Stomach (tissue), 9 donors: ENCODE data around the gene DCLK1. TPM values are rescaled to one million over a fixed set of nuclear protein-coding genes. Genes with fewer than 3 reads are reported as not detected.

Experiments
- DNase-seq, 2 donors: peaks; one replicate each; pipeline versions ENCODE4 v3.0.0 to v3.0.0-alpha.2; 2013 to 2019
- H3K27ac ChIP-seq, 5 donors: fragments of 200-600 bp in 4 of 5; sonication (generic) in 4 of 5; one replicate each; pipeline ENCODE4 v1.5.1; 2013 to 2019; ENCODE audit warnings: mild to moderate bottlenecking in 1 of 5, moderate library complexity in 1 of 5
- H3K27me3 ChIP-seq, 3 donors: fragments of 200-600 bp; sonication (generic); one replicate each; pipeline ENCODE4 v1.5.1; 2017 to 2019; ENCODE audit warnings: mixed run types in 1 of 3
- H3K36me3 ChIP-seq, 4 donors: fragments of 200-600 bp; sonication (generic); 1 replicate in 3 of 4; 2 replicates in 1 of 4; pipeline ENCODE4 v1.5.1; 2016 to 2019
- H3K4me1 ChIP-seq, 4 donors: fragments of 200-600 bp; sonication (generic); one replicate each; pipeline ENCODE4 v1.5.1; 2016 to 2019
- H3K4me3 ChIP-seq, 4 donors: fragments of 200-600 bp; sonication (generic) in 3 of 4; one replicate each; pipeline ENCODE4 v1.5.1; 2016 to 2019; ENCODE audit warnings: mild to moderate bottlenecking in 1 of 4
- H3K9me3 ChIP-seq, 4 donors: fragments of 200-600 bp; sonication (generic); one replicate each; pipeline ENCODE4 v1.5.1; 2016 to 2019
- EP300 ChIP-seq: sonication (generic); formaldehyde crosslinking; IDR thresholded peaks from one replicate; pipeline ENCODE4 v1.6.1; 2017; ENCODE audit warnings: antibody characterized with exemption
- POLR2A ChIP-seq, 4 donors: fragments of 450-650 bp; IDR thresholded peaks; one replicate each; pipeline ENCODE4 v1.6.1; 2016; ENCODE audit warnings: antibody characterized with exemption in 4 of 4, control low read depth in 2 of 4, mild to moderate bottlenecking in 1 of 4, moderate library complexity in 1 of 4
- POLR2AphosphoS5 ChIP-seq, 3 donors: sonication (generic); formaldehyde crosslinking; IDR thresholded peaks; one replicate each; pipeline ENCODE4 v1.6.1; 2016; ENCODE audit warnings: antibody characterized with exemption in 3 of 3
- WGBS, 5 donors: extraction: QIAGEN DNeasy Blood & Tissue Kit in 3 of 5; methylation state at CpG; one replicate each; pipeline versions ENCODE4 v1.1.5 to v1.1.7; 2013 to 2018; 5-methylcytosine and 5-hydroxymethylcytosine counted together
- intact Hi-C: fragments of 100-400 bp; cut with DNase I; formaldehyde crosslinking; loops from one replicate; pipeline ENCODE4 v1.15.1; 2023; ENCODE audit warnings: low total_unique reads
- polyA plus RNA-seq, 3 donors: library from polyadenylated mRNA; stranded (reverse); fragments of 200-250 nt; gene quantifications; one replicate each; pipeline ENCODE4 v1.2.3, GENCODE V29; 2013
- total RNA-seq, 5 donors: library from RNA; depleted of rRNA; stranded (reverse); fragments of >200 nt; gene quantifications; one replicate each; pipeline versions ENCODE4 v1.1.0 to v1.2.3, GENCODE V29; 2014 to 2016
- TF ChIP-seq, protein P1 (sequence below), 7 experiments: fragments of 450-650 bp in 4 of 7; fragments of 200-600 bp in 3 of 7; sonication (generic) in 3 of 7; IDR thresholded peaks; one replicate each; pipeline ENCODE4 v1.5.1; 2016 to 2019; ENCODE audit warnings: antibody characterized with exemption in 7 of 7, control low read depth in 2 of 7, mild to moderate bottlenecking in 1 of 7
- donor health status: healthy with polysubstance abuse.
- donor health status: Bipolar disorder and iron deficiency.
- donor health status: healthy.

The DCLK1 gene
- total and polyA plus RNA-seq, 8 donors = 0.68 to 36.7 (median 4.1) TPM

DNA sequence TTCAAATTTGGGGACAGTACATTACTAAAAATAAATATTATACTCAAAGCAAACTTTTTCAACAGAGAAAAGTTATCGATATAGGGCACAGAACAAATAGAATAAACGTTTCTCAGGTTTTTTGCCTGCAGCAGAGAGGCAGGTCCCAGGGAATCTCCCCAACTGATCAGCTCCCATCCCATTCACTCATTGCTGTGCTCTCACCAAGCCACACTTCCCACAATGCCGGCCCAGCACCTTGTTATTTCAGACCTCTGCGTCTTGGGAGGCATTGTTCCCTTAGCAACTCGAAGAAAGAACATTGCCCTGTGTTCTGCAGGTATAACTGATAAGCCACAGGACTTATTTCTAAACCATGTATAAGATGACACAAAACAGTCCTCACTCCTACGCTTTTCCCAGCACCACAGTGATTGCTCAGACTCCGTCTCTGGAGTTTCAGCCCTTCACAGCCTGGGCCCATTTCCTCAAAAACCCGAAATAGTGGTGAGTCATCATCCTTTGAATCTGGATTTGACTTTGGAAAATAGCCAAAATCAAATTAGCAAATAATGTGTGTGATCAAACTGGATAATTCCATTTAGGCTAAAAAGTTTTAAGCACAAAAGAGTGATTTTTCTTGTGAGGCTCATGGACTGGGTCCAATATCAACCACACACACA lies 100.4 kb downstream of the DCLK1 start:
- H3K4me3 ChIP-seq = no peak overlapping the region
- H3K27me3 ChIP-seq = no peaks in the 10 kb centered on the region
- WGBS, 5 donors = 26 to 44% (median 40%) methylated on average over 8 of the region's 8 CpGs
- TF ChIP-seq POLR2AphosphoS5 (IDR thresholded peaks at IDR 0.05) (peak in 1 of 3 donors; percentile 30), EP300 (no peak)
- no peaks in the 10 kb centered on the region for H3K36me3 ChIP-seq
- H3K4me1 ChIP-seq = peaks cover 5 to 25% (median 8%) of the 10 kb centered on the region in 4 donors
- peak in 1 of 2 donors; percentile 76 for DNase-seq
- intact Hi-C loops = no loop called here
- H3K9me3 ChIP-seq = no peaks in the 10 kb centered on the region
- H3K27ac ChIP-seq = peak overlapping the region in 2 of 5 donors; percentile 19 to 29

DNA sequence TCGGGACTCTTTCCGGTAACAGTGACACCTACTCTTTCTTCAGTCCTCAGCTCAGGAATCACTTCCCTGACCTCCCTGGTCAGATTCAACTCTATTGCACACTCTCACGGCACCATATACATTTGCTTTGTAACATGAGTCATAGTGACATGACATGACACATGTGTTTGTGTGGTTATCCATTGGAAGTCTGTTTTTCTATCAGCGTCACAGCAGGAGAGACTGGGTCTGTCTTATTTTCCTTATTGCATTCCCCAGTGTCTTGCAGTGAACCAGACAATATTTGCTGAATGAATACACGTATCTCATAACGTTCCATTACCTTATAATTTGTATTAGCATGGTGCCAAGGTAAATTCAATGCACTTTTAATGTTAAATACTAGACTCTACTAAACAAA lies 102.0 kb downstream of the DCLK1 start:
- intact Hi-C loops = no loop called here
- TF ChIP-seq POLR2AphosphoS5 (IDR thresholded peaks at IDR 0.05) (no peak), EP300 (no peak), POLR2A (IDR thresholded peaks at IDR 0.05) (no peak)
- no peaks in the 10 kb centered on the region for H3K9me3 ChIP-seq
- peaks cover 5 to 25% (median 8%) of the 10 kb centered on the region in 4 donors for H3K4me1 ChIP-seq
- WGBS, 5 donors = 40 to 64% (median 53%) methylated on average over 6 of the region's 6 CpGs
- H3K27me3 ChIP-seq = no peaks in the 10 kb centered on the region
- DNase-seq = no peak
- H3K27ac ChIP-seq = no peak overlapping the region
- no peak overlapping the region for H3K4me3 ChIP-seq
- no peaks in the 10 kb centered on the region for H3K36me3 ChIP-seq

DNA sequence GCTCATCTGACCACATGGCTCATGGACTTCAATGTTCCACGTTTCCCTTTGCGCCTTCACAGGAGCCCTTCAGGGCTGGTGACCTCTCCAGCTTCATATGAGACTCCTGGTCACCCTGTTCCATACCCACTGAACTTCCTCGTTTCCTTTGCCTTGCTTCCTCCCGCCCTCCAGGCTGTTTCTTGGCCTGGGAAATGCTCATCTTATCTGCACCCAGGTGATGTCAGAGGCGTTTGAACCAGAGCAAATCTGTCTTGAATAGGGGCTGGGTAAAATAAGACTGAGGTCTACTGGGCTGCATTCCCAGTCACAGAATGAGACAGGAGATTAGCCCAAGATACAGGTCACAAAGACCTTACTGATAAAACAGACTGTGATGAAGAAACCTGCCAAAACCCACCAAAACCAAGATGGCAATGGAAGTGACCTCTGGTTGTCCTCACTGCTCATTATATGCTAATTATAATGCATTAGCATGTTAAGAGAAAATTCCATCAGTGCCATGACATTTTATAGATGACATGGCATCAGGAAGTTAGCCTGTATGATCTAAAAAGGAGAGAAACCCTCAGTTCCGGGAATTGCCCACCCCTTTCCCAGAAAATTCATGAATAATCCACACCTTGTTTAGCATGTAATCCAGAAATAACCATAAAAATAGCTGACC lies 102.7 kb downstream of the DCLK1 start:
- Histone ChIP-seq H3K27ac (no peak overlapping the region), H3K4me3 (no peak overlapping the region), H3K4me1 (peaks cover 5 to 25% (median 8%) of the 10 kb centered on the region in 4 donors), H3K27me3 (no peaks in the 10 kb centered on the region), H3K9me3 (no peaks in the 10 kb centered on the region), H3K36me3 (no peaks in the 10 kb centered on the region)
- no peak for DNase-seq
- intact Hi-C loops = no loop called here
- 44 to 72% (median 59%) methylated on average over 6 of the region's 6 CpGs for WGBS, 5 donors
- TF ChIP-seq POLR2AphosphoS5 (IDR thresholded peaks at IDR 0.05) (no peak), EP300 (no peak)

DNA sequence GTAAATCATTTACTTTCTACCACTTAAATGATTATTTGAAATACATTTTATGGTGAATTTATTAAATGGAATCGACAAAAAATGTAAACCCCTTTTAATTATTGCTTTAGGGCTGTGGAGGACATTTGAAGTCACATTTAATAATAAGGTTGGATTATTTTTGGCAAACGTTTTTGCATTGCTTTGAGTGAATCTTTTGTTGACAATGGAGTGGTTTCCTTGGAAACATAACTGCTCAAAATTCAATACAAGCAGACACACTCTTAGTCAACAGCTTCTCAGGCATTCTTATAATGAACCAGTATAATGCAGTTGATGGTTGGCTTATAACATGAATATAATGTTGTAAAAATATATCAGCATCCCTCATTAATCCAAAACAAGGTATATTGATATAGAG lies 104.7 kb downstream of the DCLK1 start:
- peak in 1 of 2 donors; percentile 37 for DNase-seq
- no peak overlapping the region for H3K27ac ChIP-seq
- H3K9me3 ChIP-seq = no peaks in the 10 kb centered on the region
- no peaks in the 10 kb centered on the region for H3K36me3 ChIP-seq
- 47 to 54% (median 50%) methylated on average over 2 of the region's 2 CpGs for WGBS, 5 donors
- intact Hi-C loops = no loop called here
- H3K27me3 ChIP-seq = no peaks in the 10 kb centered on the region
- TF ChIP-seq POLR2A (IDR thresholded peaks at IDR 0.05) = no peak
- TF ChIP-seq, protein P1, sequence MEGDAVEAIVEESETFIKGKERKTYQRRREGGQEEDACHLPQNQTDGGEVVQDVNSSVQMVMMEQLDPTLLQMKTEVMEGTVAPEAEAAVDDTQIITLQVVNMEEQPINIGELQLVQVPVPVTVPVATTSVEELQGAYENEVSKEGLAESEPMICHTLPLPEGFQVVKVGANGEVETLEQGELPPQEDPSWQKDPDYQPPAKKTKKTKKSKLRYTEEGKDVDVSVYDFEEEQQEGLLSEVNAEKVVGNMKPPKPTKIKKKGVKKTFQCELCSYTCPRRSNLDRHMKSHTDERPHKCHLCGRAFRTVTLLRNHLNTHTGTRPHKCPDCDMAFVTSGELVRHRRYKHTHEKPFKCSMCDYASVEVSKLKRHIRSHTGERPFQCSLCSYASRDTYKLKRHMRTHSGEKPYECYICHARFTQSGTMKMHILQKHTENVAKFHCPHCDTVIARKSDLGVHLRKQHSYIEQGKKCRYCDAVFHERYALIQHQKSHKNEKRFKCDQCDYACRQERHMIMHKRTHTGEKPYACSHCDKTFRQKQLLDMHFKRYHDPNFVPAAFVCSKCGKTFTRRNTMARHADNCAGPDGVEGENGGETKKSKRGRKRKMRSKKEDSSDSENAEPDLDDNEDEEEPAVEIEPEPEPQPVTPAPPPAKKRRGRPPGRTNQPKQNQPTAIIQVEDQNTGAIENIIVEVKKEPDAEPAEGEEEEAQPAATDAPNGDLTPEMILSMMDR (IDR thresholded peaks at IDR 0.05) = no peak
- no peak for TF ChIP-seq POLR2AphosphoS5 (IDR thresholded peaks at IDR 0.05)
- no peak for TF ChIP-seq EP300
- H3K4me3 ChIP-seq = no peak overlapping the region
- H3K4me1 ChIP-seq = peaks cover 5 to 24% (median 8%) of the 10 kb centered on the region in 4 donors

DNA sequence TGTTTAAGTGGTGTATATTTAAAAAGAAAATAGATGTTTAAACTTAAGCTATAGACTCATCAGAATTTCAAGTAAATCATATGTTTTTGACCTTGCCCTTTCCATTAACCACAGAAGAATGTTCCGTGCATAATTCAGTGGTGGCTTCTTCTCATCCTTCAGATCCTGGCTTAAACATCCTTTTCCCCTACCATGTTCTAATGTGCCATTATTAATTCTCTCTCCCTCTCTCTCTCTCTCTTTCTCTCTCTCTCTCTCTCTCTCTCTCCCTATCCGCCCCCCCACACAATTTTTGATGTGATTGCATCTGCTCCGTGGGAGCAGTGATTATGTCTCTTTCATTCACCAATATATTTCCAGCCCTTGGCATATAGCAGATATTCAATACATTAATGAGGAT lies 116.4 kb downstream of the DCLK1 start:
- intact Hi-C loops = no loop called here
- Histone ChIP-seq H3K9me3 (peaks cover 0 to 5% (median 1%) of the 10 kb centered on the region in 4 donors), H3K27me3 (no peaks in the 10 kb centered on the region), H3K36me3 (no peaks in the 10 kb centered on the region), H3K27ac (no peak overlapping the region), H3K4me3 (no peak overlapping the region), H3K4me1 (no peaks in the 10 kb centered on the region)
- TF ChIP-seq, protein P1 (IDR thresholded peaks at IDR 0.05) = no peak
- TF ChIP-seq POLR2AphosphoS5 (IDR thresholded peaks at IDR 0.05) = no peak
- TF ChIP-seq EP300 = no peak
- TF ChIP-seq POLR2A (IDR thresholded peaks at IDR 0.05) = no peak
- no peak for DNase-seq
- 83 to 92% (median 83%) methylated on average over 3 of the region's 3 CpGs for WGBS, 5 donors
